ENCODE results near the gene SCAMP5.

- no peak for TF ChIP-seq CTCF (IDR thresholded peaks at IDR 0.05)
- no peak for TF ChIP-seq POLR2A (IDR thresholded peaks at IDR 0.05)
Observed at GRCh38 chr15:74983725-74984231, 11.6 kb upstream of the SCAMP5 start.

Measured in right lobe of liver (tissue), 4 donors.